ENCODE results near the gene RAD51B.

DNA sequence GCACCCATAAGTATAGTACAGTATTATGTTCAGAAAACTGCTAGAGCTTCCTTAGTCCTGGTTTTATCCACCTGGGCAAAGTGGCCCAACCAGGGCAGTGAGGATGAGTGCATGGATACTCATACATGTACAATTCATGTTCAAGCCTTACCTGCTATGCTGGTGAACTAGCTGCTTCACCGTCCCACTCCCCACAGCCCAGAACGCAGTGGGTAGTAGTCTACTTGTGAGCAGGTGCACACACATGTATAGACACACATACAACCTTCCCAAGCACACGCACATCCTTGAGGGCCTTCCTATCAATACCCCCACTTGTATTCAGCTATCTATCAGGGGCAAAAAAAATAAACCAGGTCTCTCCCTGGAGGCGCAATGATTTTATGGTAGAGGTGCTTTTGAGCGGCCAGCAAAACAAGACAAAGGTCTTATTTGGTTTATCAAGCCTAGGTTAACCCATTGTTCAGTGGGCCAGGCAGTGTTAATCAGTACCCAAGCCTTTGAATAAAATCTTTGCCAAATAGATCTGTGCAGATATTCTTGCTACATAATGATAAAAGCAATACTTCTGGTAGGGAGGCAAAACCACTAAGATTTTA lies 903.5 kb downstream of the RAD51B start:
- no peak for TF ChIP-seq CTCF (IDR thresholded peaks at IDR 0.05)
- TF ChIP-seq POLR2AphosphoS5 (IDR thresholded peaks at IDR 0.05; ENCODE audit: low read depth, low read length), result no peak
- TF ChIP-seq SIN3A (IDR thresholded peaks at IDR 0.05; ENCODE audit: borderline replicate concordance, insufficient read depth, low read depth, low read length), result no peak
- no peak for TF ChIP-seq TCF7L2 (IDR thresholded peaks at IDR 0.05; ENCODE audit: low read depth, low read length)
- TF ChIP-seq, protein P1, sequence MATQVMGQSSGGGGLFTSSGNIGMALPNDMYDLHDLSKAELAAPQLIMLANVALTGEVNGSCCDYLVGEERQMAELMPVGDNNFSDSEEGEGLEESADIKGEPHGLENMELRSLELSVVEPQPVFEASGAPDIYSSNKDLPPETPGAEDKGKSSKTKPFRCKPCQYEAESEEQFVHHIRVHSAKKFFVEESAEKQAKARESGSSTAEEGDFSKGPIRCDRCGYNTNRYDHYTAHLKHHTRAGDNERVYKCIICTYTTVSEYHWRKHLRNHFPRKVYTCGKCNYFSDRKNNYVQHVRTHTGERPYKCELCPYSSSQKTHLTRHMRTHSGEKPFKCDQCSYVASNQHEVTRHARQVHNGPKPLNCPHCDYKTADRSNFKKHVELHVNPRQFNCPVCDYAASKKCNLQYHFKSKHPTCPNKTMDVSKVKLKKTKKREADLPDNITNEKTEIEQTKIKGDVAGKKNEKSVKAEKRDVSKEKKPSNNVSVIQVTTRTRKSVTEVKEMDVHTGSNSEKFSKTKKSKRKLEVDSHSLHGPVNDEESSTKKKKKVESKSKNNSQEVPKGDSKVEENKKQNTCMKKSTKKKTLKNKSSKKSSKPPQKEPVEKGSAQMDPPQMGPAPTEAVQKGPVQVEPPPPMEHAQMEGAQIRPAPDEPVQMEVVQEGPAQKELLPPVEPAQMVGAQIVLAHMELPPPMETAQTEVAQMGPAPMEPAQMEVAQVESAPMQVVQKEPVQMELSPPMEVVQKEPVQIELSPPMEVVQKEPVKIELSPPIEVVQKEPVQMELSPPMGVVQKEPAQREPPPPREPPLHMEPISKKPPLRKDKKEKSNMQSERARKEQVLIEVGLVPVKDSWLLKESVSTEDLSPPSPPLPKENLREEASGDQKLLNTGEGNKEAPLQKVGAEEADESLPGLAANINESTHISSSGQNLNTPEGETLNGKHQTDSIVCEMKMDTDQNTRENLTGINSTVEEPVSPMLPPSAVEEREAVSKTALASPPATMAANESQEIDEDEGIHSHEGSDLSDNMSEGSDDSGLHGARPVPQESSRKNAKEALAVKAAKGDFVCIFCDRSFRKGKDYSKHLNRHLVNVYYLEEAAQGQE (IDR thresholded peaks at IDR 0.05; ENCODE audit: insufficient read depth in 1 of 2, low read depth in 2 of 2, low read length in 1 of 2), result no peak
